HCT116 (cell line): ENCODE measurements around the gene AGAP1. TPM values are rescaled to one million over a fixed set of nuclear protein-coding genes. Genes with fewer than 3 reads are reported as not detected.

ENCODE experiments used
- ATAC-seq: fragments of 200-7000 bp; cut with Tn5 transposase; 2 replicates; pipeline ENCODE4 v1.9.1; 2020; ENCODE audit warnings: mild to moderate bottlenecking, moderate library complexity
- BruUV-seq: library from RNA; stranded (reverse); fragments of 400-500 nt; replicated peaks from 2 replicates; lab custom pipeline; 2021; lab: Mats Ljungman, UMichigan
- CTCF ChIA-PET: fragments of 300-600 bp; sonication (Branson Sonifier 250); formaldehyde crosslinking; loops from one replicate; lab custom pipeline; 2021; ENCODE audit warnings: antibody characterized with exemption; lab: Charles Lee
- POLR2A ChIA-PET: fragments of 300-600, 350-600 bp; sonication (Branson Sonifier 250); formaldehyde crosslinking; loops from one replicate; lab custom pipeline; 2021; ENCODE audit warnings: antibody characterized with exemption; lab: Charles Lee
- RAD21 ChIA-PET, 2 experiments: fragments of 300-600 bp; sonication (Branson Sonifier 250); formaldehyde crosslinking; loops; one replicate each; lab custom pipeline; 2023; ENCODE audit warnings: low total read pairs in 2 of 2; ENCODE audit not compliant: uncharacterized antibody in 2 of 2, unreplicated experiment in 2 of 2, low non-redundant PET in 1 of 2; lab: Charles Lee
- DNase-seq: peaks from one replicate; pipeline ENCODE4 v3.0.0-alpha.2; 2010; ENCODE audit warnings: low read depth, low spot score
- H2AFZ ChIP-seq: fragments of 200-600 bp; shearing (Covaris generic), sonication (generic); 2 replicates; pipeline ENCODE4 v1.6.1; 2017; ENCODE audit warnings: low read depth, mixed run types, mixed read lengths, antibody characterized with exemption, low read length; ENCODE audit not compliant: poor library complexity, severe bottlenecking
- H3K27ac ChIP-seq: 2 replicates; pipeline ENCODE4 v1.5.1; 2012; ENCODE audit warnings: low read depth, low read length
- H3K27me3 ChIP-seq: fragments of 200-600 bp; sonication (generic); 2 replicates; pipeline ENCODE4 v1.6.1; 2016; ENCODE audit warnings: mixed run types, low read length, mixed read lengths; ENCODE audit not compliant: insufficient read depth
- H3K36me3 ChIP-seq, 2 experiments: fragments of 200-500 bp in 1 of 2; fragments of 200-600 bp in 1 of 2; sonication (Bioruptor generic) in 1 of 2; sonication (generic) in 1 of 2; 2 replicates each; pipeline versions ENCODE4 v1.5.1 to v1.6.1; 2014 to 2016; ENCODE audit warnings: low read length in 2 of 2, inconsistent platforms in 1 of 2, mixed read lengths in 1 of 2, mixed run types in 1 of 2; ENCODE audit not compliant: insufficient read depth in 2 of 2, control insufficient read depth in 1 of 2
- H3K4me1 ChIP-seq, 2 experiments: fragments of 200-600 bp in 1 of 2; sonication (generic) in 1 of 2; 2 replicates each; pipeline versions ENCODE4 v1.5.1 to v1.6.1; 2012 to 2017; ENCODE audit warnings: low read length in 2 of 2, inconsistent platforms in 1 of 2, mild to moderate bottlenecking in 1 of 2, mixed read lengths in 1 of 2, mixed run types in 1 of 2, moderate library complexity in 1 of 2; ENCODE audit not compliant: insufficient read depth in 2 of 2, control insufficient read depth in 1 of 2
- H3K4me2 ChIP-seq: fragments of 200-600 bp; sonication (generic); 2 replicates; pipeline ENCODE4 v1.6.1; 2017; ENCODE audit warnings: mixed run types, low read length, mixed read lengths
- H3K4me3 ChIP-seq, 2 experiments: fragments of 200-600 bp in 1 of 2; sonication (generic) in 1 of 2; replicated peaks in 1 of 2; 2 replicates each; pipeline ENCODE4 v1.5.1; 2011 to 2016; ENCODE audit warnings: low read length in 2 of 2, control low read depth in 1 of 2, low read depth in 1 of 2, mild to moderate bottlenecking in 1 of 2, mixed read lengths in 1 of 2, mixed run types in 1 of 2
- H3K79me2 ChIP-seq: fragments of 200-600 bp; sonication (generic); 2 replicates; pipeline ENCODE4 v1.6.1; 2017; ENCODE audit warnings: mild to moderate bottlenecking, mixed run types, low read length, moderate library complexity, mixed read lengths; ENCODE audit not compliant: insufficient read depth
- H3K9ac ChIP-seq: fragments of 200-600 bp; sonication (generic); 2 replicates; pipeline ENCODE4 v1.6.1; 2016; ENCODE audit warnings: low read length, mixed read lengths
- H3K9me2 ChIP-seq: fragments of 200-600 bp; sonication (generic), shearing (Covaris generic); 2 replicates; pipeline ENCODE4 v1.6.1; 2017; ENCODE audit warnings: mixed run types, mild to moderate bottlenecking, moderate library complexity; ENCODE audit not compliant: insufficient read depth
- H3K9me3 ChIP-seq, 2 experiments: fragments of 200-500 bp in 1 of 2; fragments of 200-600 bp in 1 of 2; sonication (Bioruptor generic) in 1 of 2; sonication (generic) in 1 of 2; 2 replicates each; pipeline ENCODE4 v1.6.1; 2014 to 2017; ENCODE audit warnings: low read length in 2 of 2, mixed read lengths in 2 of 2, inconsistent platforms in 1 of 2, low read depth in 1 of 2, mild to moderate bottlenecking in 1 of 2, mixed run types in 1 of 2, moderate library complexity in 1 of 2; ENCODE audit not compliant: control insufficient read depth in 1 of 2, insufficient read depth in 1 of 2
- H4K20me1 ChIP-seq: fragments of 200-600 bp; sonication (generic), shearing (Covaris generic); 2 replicates; pipeline ENCODE4 v1.6.1; 2017; ENCODE audit warnings: mixed run types, mild to moderate bottlenecking, moderate library complexity; ENCODE audit not compliant: insufficient read depth
- REST ChIP-seq: IDR thresholded peaks from 2 replicates; pipeline ENCODE4 v1.6.1; 2012; ENCODE audit warnings: low read depth
- ZNF274 ChIP-seq: fragments of 200-500 bp; sonication (Bioruptor generic); IDR thresholded peaks from 2 replicates; pipeline ENCODE4 v1.6.1; 2014; ENCODE audit warnings: mild to moderate bottlenecking, low read depth, low read length, inconsistent platforms
- intact Hi-C: fragments of 100-400 bp; cut with micrococcal nuclease; formaldehyde crosslinking; loops from 2 replicates; pipeline ENCODE4 v1.10.0; 2022
- total RNA-seq: library from RNA; stranded (reverse); gene quantifications from one replicate; pipeline ENCODE4 v1.2.1, GENCODE V29; 2021; ENCODE audit not compliant: unreplicated experiment
- TF ChIP-seq, protein P1 (sequence below): IDR thresholded peaks from 2 replicates; pipeline ENCODE4 v1.6.1; 2011; ENCODE audit warnings: mild to moderate bottlenecking, low read length, moderate library complexity; ENCODE audit not compliant: insufficient replicate concordance; ENCODE audit errors: extremely low read depth

Gene AGAP1
- total RNA-seq, 1 experiment from 2014 or later = 43.8 TPM

- Histone ChIP-seq H3K4me1 (no peaks in the 10 kb centered on the region), H3K9ac (no peak overlapping the region), H3K27me3 (no peaks in the 10 kb centered on the region), H3K4me3 (no peak overlapping the region), H3K27ac (no peak overlapping the region), H3K36me3 (no peaks in the 10 kb centered on the region), H3K79me2 (no peaks in the 10 kb centered on the region), H3K9me3 (no peaks in the 10 kb centered on the region), H2AFZ (no peak overlapping the region), H4K20me1 (no peaks in the 10 kb centered on the region), H3K9me2 (no peaks in the 10 kb centered on the region), H3K4me2 (no peak overlapping the region)
- ChIA-PET CTCF (no interaction called here), POLR2A (no interaction called here), RAD21 (no interaction called here)
- ATAC-seq (peak; percentile 42; the same call in 1 of the 2 replicates), DNase-seq (no peak)
- intact Hi-C loops = no loop called here
- no peak for TF ChIP-seq REST
- no peak for TF ChIP-seq ZNF274
- TF ChIP-seq, protein P1, sequence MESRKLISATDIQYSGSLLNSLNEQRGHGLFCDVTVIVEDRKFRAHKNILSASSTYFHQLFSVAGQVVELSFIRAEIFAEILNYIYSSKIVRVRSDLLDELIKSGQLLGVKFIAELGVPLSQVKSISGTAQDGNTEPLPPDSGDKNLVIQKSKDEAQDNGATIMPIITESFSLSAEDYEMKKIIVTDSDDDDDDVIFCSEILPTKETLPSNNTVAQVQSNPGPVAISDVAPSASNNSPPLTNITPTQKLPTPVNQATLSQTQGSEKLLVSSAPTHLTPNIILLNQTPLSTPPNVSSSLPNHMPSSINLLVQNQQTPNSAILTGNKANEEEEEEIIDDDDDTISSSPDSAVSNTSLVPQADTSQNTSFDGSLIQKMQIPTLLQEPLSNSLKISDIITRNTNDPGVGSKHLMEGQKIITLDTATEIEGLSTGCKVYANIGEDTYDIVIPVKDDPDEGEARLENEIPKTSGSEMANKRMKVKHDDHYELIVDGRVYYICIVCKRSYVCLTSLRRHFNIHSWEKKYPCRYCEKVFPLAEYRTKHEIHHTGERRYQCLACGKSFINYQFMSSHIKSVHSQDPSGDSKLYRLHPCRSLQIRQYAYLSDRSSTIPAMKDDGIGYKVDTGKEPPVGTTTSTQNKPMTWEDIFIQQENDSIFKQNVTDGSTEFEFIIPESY = no peak
- BruUV-seq = no TSS peak
These were observed 607.6 kb downstream of the AGAP1 start for GRCh38 chr2:236101311-236101950.
